ENCODE data around the gene CTNNA3. TPM values are rescaled to one million over a fixed set of nuclear protein-coding genes. Genes with fewer than 3 reads are reported as not detected.

CTNNA3 gene
- polyA plus RNA-seq, 1 experiment, result 0.26 TPM

Small RNA genes within 50 kb of the gene (small RNA-seq; reads per million reads assigned to genes)
- gene AL607023.1 (ENCODE audit: insufficient read length, low read depth) (not detected), gene MIR7151 (ENCODE audit: insufficient read length, low read depth) (not detected)

Other genes with a start within 250 kb of the CTNNA3 start
- gene DNAJC12, start 142.0 kb upstream of the CTNNA3 start, polyA plus RNA-seq (2011; rRNA removed), result 6.2 and 8.3 TPM in 2 replicates
- gene SIRT1, start 188.5 kb upstream of the CTNNA3 start, polyA plus RNA-seq (2011; rRNA removed), result 12.9 and 16.9 TPM in 2 replicates